ENCODE results near the gene MGAT3. TPM values are rescaled to one million over a fixed set of nuclear protein-coding genes. Genes with fewer than 3 reads are reported as not detected.

MGAT3 gene
- total RNA-seq, 2 experiments from 2014 or later: 16.3 to 44.3 TPM

- Histone ChIP-seq H3K79me2 (ENCODE audit: insufficient read depth, low read depth, low read length) (peaks cover 49% of the 10 kb centered on the region), H3K27ac (ENCODE audit: low read depth, low read length, poor library complexity, severe bottlenecking) (no peak overlapping the region), H2AFZ (ENCODE audit: low read length) (no peak overlapping the region), H3K9me3 (ENCODE audit: low read length) (no peaks in the 10 kb centered on the region), H4K20me1 (ENCODE audit: insufficient read depth, low read length) (peaks cover 17% of the 10 kb centered on the region), H3K4me2 (ENCODE audit: low read length) (no peak overlapping the region), H3K36me3 (ENCODE audit: insufficient read depth, low read length) (peaks cover 100% of the 10 kb centered on the region), H3K9me2 (ENCODE audit: insufficient read depth, low read length) (no peaks in the 10 kb centered on the region), H3K4me3 (ENCODE audit: low read depth, low read length, poor library complexity, severe bottlenecking) (no peak overlapping the region), H3K4me1 (ENCODE audit: insufficient read depth, low read length, poor library complexity, severe bottlenecking) (peaks cover 11% of the 10 kb centered on the region)
- ChIA-PET POLR2A (no interaction called here), CTCF (ENCODE audit: unreplicated experiment) (no interaction called here)
- BruUV-seq (replicated peaks): no TSS peak
- DNase-seq (ENCODE audit: low spot score): no peak
- TF ChIP-seq, protein P1, sequence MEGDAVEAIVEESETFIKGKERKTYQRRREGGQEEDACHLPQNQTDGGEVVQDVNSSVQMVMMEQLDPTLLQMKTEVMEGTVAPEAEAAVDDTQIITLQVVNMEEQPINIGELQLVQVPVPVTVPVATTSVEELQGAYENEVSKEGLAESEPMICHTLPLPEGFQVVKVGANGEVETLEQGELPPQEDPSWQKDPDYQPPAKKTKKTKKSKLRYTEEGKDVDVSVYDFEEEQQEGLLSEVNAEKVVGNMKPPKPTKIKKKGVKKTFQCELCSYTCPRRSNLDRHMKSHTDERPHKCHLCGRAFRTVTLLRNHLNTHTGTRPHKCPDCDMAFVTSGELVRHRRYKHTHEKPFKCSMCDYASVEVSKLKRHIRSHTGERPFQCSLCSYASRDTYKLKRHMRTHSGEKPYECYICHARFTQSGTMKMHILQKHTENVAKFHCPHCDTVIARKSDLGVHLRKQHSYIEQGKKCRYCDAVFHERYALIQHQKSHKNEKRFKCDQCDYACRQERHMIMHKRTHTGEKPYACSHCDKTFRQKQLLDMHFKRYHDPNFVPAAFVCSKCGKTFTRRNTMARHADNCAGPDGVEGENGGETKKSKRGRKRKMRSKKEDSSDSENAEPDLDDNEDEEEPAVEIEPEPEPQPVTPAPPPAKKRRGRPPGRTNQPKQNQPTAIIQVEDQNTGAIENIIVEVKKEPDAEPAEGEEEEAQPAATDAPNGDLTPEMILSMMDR (conservative IDR thresholded peaks at IDR 0.05; ENCODE audit: low read length): no peak
- no peak for TF ChIP-seq EZH2phosphoT487 (IDR thresholded peaks at IDR 0.05; ENCODE audit: borderline replicate concordance, low read depth, low read length)
- intact Hi-C loops (cut with micrococcal nuclease; ENCODE audit: unreplicated experiment): no loop called here
Observed at GRCh38 chr22:39508393-39508792, 51.6 kb downstream of the MGAT3 start.

GRCh38 chr22:39510529-39511149 lies 53.8 kb downstream of the MGAT3 start:
- H3K4me1 ChIP-seq (ENCODE audit: insufficient read depth, low read length, poor library complexity, severe bottlenecking): peaks cover 15% of the 10 kb centered on the region
- H3K79me2 ChIP-seq (ENCODE audit: insufficient read depth, low read depth, low read length): peaks cover 43% of the 10 kb centered on the region; the same call in 1 of the 2 replicates
- H3K4me3 ChIP-seq (ENCODE audit: low read depth, low read length, poor library complexity, severe bottlenecking): no peak overlapping the region
- no peak overlapping the region for H3K4me2 ChIP-seq (ENCODE audit: low read length)
- no peak overlapping the region for H3K27ac ChIP-seq (ENCODE audit: low read depth, low read length, poor library complexity, severe bottlenecking)
- BruUV-seq (replicated peaks): no TSS peak
- peaks cover 100% of the 10 kb centered on the region for H3K36me3 ChIP-seq (ENCODE audit: insufficient read depth, low read length)
- H3K9me3 ChIP-seq (ENCODE audit: low read length): no peaks in the 10 kb centered on the region
- intact Hi-C loops (cut with micrococcal nuclease; ENCODE audit: unreplicated experiment): loop anchor here (5.0 kb wide), 1 partner anchor 168 kb away; no protein-coding TSS in a partner anchor
- H2AFZ ChIP-seq (ENCODE audit: low read length): no peak overlapping the region
- ChIA-PET POLR2A (interaction anchor here (0.6 kb wide), 1 partner anchor 1020 kb away, joined by 7 read pairs; no protein-coding TSS in a partner anchor), CTCF (ENCODE audit: unreplicated experiment) (no interaction called here)
- no peak for TF ChIP-seq EZH2phosphoT487 (IDR thresholded peaks at IDR 0.05; ENCODE audit: borderline replicate concordance, low read depth, low read length)
- TF ChIP-seq, protein P1 (conservative IDR thresholded peaks at IDR 0.05; ENCODE audit: low read length): no peak
- peaks cover 8% of the 10 kb centered on the region; the same call in 1 of the 2 replicates for H4K20me1 ChIP-seq (ENCODE audit: insufficient read depth, low read length)
- H3K9me2 ChIP-seq (ENCODE audit: insufficient read depth, low read length): no peaks in the 10 kb centered on the region
- no peak for DNase-seq (ENCODE audit: low spot score)

GRCh38 chr22:39511226-39511625 lies 54.4 kb downstream of the MGAT3 start:
- DNase-seq (ENCODE audit: low spot score): no peak
- ChIA-PET POLR2A (no interaction called here), CTCF (ENCODE audit: unreplicated experiment) (no interaction called here)
- Histone ChIP-seq H3K9me3 (ENCODE audit: low read length) (no peaks in the 10 kb centered on the region), H3K9me2 (ENCODE audit: insufficient read depth, low read length) (no peaks in the 10 kb centered on the region), H2AFZ (ENCODE audit: low read length) (no peak overlapping the region), H3K79me2 (ENCODE audit: insufficient read depth, low read depth, low read length) (peaks cover 43% of the 10 kb centered on the region; the same call in 1 of the 2 replicates), H3K36me3 (ENCODE audit: insufficient read depth, low read length) (peaks cover 100% of the 10 kb centered on the region), H3K27ac (ENCODE audit: low read depth, low read length, poor library complexity, severe bottlenecking) (no peak overlapping the region), H3K4me1 (ENCODE audit: insufficient read depth, low read length, poor library complexity, severe bottlenecking) (peaks cover 21% of the 10 kb centered on the region), H4K20me1 (ENCODE audit: insufficient read depth, low read length) (peaks cover 2% of the 10 kb centered on the region; the same call in 1 of the 2 replicates), H3K4me2 (ENCODE audit: low read length) (no peak overlapping the region), H3K4me3 (ENCODE audit: low read depth, low read length, poor library complexity, severe bottlenecking) (no peak overlapping the region)
- BruUV-seq (replicated peaks): no TSS peak
- TF ChIP-seq, protein P1 (conservative IDR thresholded peaks at IDR 0.05; ENCODE audit: low read length): no peak
- no peak for TF ChIP-seq EZH2phosphoT487 (IDR thresholded peaks at IDR 0.05; ENCODE audit: borderline replicate concordance, low read depth, low read length)
- intact Hi-C loops (cut with micrococcal nuclease; ENCODE audit: unreplicated experiment): loop anchor here (5.0 kb wide), 1 partner anchor 169 kb away; no protein-coding TSS in a partner anchor

Data from OCI-LY7 (cell line).